Upper lobe of right lung (tissue), 1 donor: ENCODE results near the gene FGF18. TPM values are rescaled to one million over a fixed set of nuclear protein-coding genes. Genes with fewer than 3 reads are reported as not detected.
A peak's percentile ranks its signal among the peaks of the same experiment; 100 is the strongest.

ENCODE experiments used
- ATAC-seq: fragments of 200-7000 bp; cut with Tn5 transposase; one replicate; pipeline ENCODE4 v1.9.1; 2020; ENCODE audit warnings: mild to moderate bottlenecking, moderate library complexity
- DNase-seq: peaks from one replicate; pipeline ENCODE4 v3.0.0-alpha.2; 2020
- H3K27ac ChIP-seq: fragments of 200-600 bp; one replicate; pipeline ENCODE4 v1.8.0; 2022
- H3K27me3 ChIP-seq: fragments of 200-600 bp; one replicate; pipeline ENCODE4 v1.8.0; 2022; ENCODE audit warnings: mild to moderate bottlenecking
- H3K36me3 ChIP-seq: fragments of 200-600 bp; one replicate; pipeline ENCODE4 v1.8.0; 2022
- H3K4me1 ChIP-seq: fragments of 200-600 bp; one replicate; pipeline ENCODE4 v1.8.0; 2022
- H3K4me3 ChIP-seq: fragments of 200-600 bp; one replicate; pipeline ENCODE4 v1.8.0; 2022; ENCODE audit warnings: mild to moderate bottlenecking
- H3K9me3 ChIP-seq: fragments of 200-600 bp; one replicate; pipeline ENCODE4 v1.8.0; 2022
- CTCF ChIP-seq: fragments of 200-600 bp; IDR thresholded peaks from one replicate; pipeline ENCODE4 v1.8.0; 2022; ENCODE audit warnings: antibody characterized with exemption
- intact Hi-C: fragments of 100-400 bp; cut with DNase I; formaldehyde crosslinking; loops from one replicate; pipeline ENCODE4 v1.11.0; 2022
- total RNA-seq: library from RNA; stranded (reverse); fragmentation: NEBNext Ultra II Directional; extraction: Animal tissue kit (Norgen Biotek cat#: 25700); gene quantifications from one replicate; pipeline ENCODE4 v1.2.1, GENCODE V29; 2021
- donor health status: DM: no; HTN: yes; CAD: no; lungs with severe emphysema.

FGF18 gene
- total RNA-seq, 1 donor from 2014 or later, result 4.2 TPM

GRCh38 chr5:171425596-171426244 lies 6.3 kb downstream of the FGF18 start:
- Histone ChIP-seq H3K27me3 (no peaks in the 10 kb centered on the region), H3K4me1 (peaks cover 8% of the 10 kb centered on the region), H3K4me3 (no peak overlapping the region), H3K9me3 (no peaks in the 10 kb centered on the region), H3K27ac (no peak overlapping the region), H3K36me3 (no peaks in the 10 kb centered on the region)
- intact Hi-C loops, result no loop called here
- no peak for TF ChIP-seq CTCF
- no peak for ATAC-seq
- no peak for DNase-seq

- peak; percentile 43 for DNase-seq
- no peaks in the 10 kb centered on the region for H3K9me3 ChIP-seq
- TF ChIP-seq CTCF, result no peak
- H3K27me3 ChIP-seq, result no peaks in the 10 kb centered on the region
- no peaks in the 10 kb centered on the region for H3K36me3 ChIP-seq
- no peak overlapping the region for H3K27ac ChIP-seq
- peaks cover 3% of the 10 kb centered on the region for H3K4me1 ChIP-seq
- ATAC-seq, result no peak
- intact Hi-C loops, result no loop called here
- H3K4me3 ChIP-seq, result no peak overlapping the region
These were observed 6.8 kb downstream of the FGF18 start for GRCh38 chr5:171426266-171426665.

GRCh38 chr5:171426680-171427079 lies 7.2 kb downstream of the FGF18 start:
- DNase-seq, result no peak
- intact Hi-C loops, result no loop called here

GRCh38 chr5:171427318-171428167 lies 8.1 kb downstream of the FGF18 start:
- Histone ChIP-seq H3K4me3 (no peak overlapping the region), H3K27ac (no peak overlapping the region), H3K27me3 (no peaks in the 10 kb centered on the region), H3K9me3 (no peaks in the 10 kb centered on the region), H3K36me3 (no peaks in the 10 kb centered on the region), H3K4me1 (no peaks in the 10 kb centered on the region)
- intact Hi-C loops, result no loop called here
- no peak for TF ChIP-seq CTCF
- ATAC-seq (peak; percentile 15), DNase-seq (peak; percentile 63)

More at GRCh38 chr5:171426680-171427079, 7.2 kb downstream of the FGF18 start:
- Histone ChIP-seq H3K36me3 (no peaks in the 10 kb centered on the region), H3K27ac (no peak overlapping the region), H3K27me3 (no peaks in the 10 kb centered on the region), H3K4me1 (no peaks in the 10 kb centered on the region), H3K4me3 (no peak overlapping the region), H3K9me3 (no peaks in the 10 kb centered on the region)
- no peak for TF ChIP-seq CTCF
- ATAC-seq, result no peak

- Histone ChIP-seq H3K27ac (no peak overlapping the region), H3K4me1 (no peaks in the 10 kb centered on the region), H3K9me3 (no peaks in the 10 kb centered on the region), H3K27me3 (no peaks in the 10 kb centered on the region), H3K4me3 (no peak overlapping the region), H3K36me3 (no peaks in the 10 kb centered on the region)
- intact Hi-C loops, result no loop called here
- peak; percentile 44 for DNase-seq
- no peak for ATAC-seq
- no peak for TF ChIP-seq CTCF
These were observed 8.8 kb downstream of the FGF18 start for GRCh38 chr5:171428168-171428696.
